Neural cell (in vitro differentiated cells): ENCODE data around the gene FURIN.

ENCODE experiments used
- EP300 ChIP-seq: fragments of 450-650 bp; conservative IDR thresholded peaks from 2 replicates; pipeline ENCODE4 v1.6.1; 2014; ENCODE audit warnings: antibody characterized with exemption, mild to moderate bottlenecking, moderate library complexity; ENCODE audit not compliant: poor library complexity, severe bottlenecking
- EZH2 ChIP-seq: fragments of 200-600, 300-800 bp; shearing (Covaris generic), sonication (generic); IDR thresholded peaks from 2 replicates; pipeline ENCODE4 v1.6.1; 2014; ENCODE audit warnings: antibody characterized with exemption, low read length, borderline replicate concordance, mild to moderate bottlenecking; ENCODE audit not compliant: insufficient read depth, poor library complexity, severe bottlenecking
- MXI1 ChIP-seq: fragments of 450-650 bp; conservative IDR thresholded peaks from 2 replicates; pipeline ENCODE4 v1.6.1; 2014; ENCODE audit warnings: antibody characterized with exemption, mild to moderate bottlenecking; ENCODE audit not compliant: poor library complexity, severe bottlenecking
- POLR2AphosphoS5 ChIP-seq: IDR thresholded peaks from 2 replicates; pipeline ENCODE4 v1.6.1; 2012
- RAD21 ChIP-seq: fragments of 450-650 bp; conservative IDR thresholded peaks from 2 replicates; pipeline ENCODE4 v1.6.1; 2014; ENCODE audit warnings: antibody characterized with exemption, mild to moderate bottlenecking, moderate library complexity
- SMC3 ChIP-seq: fragments of 450-650 bp; conservative IDR thresholded peaks from 2 replicates; pipeline ENCODE4 v1.6.1; 2014; ENCODE audit warnings: antibody characterized with exemption, mild to moderate bottlenecking, moderate library complexity; ENCODE audit not compliant: poor library complexity
- TAF1 ChIP-seq: IDR thresholded peaks from 2 replicates; pipeline ENCODE4 v1.6.1; 2012; ENCODE audit warnings: low read depth
- TF ChIP-seq, protein P1 (sequence below): fragments of 450-650 bp; IDR thresholded peaks from 2 replicates; pipeline ENCODE4 v1.5.1; 2014; ENCODE audit warnings: antibody characterized with exemption, mild to moderate bottlenecking, moderate library complexity; ENCODE audit not compliant: poor library complexity, severe bottlenecking
- TF ChIP-seq, protein P2 (sequence below): IDR thresholded peaks from 2 replicates; pipeline ENCODE4 v1.6.1; 2012; ENCODE audit warnings: borderline replicate concordance

DNA sequence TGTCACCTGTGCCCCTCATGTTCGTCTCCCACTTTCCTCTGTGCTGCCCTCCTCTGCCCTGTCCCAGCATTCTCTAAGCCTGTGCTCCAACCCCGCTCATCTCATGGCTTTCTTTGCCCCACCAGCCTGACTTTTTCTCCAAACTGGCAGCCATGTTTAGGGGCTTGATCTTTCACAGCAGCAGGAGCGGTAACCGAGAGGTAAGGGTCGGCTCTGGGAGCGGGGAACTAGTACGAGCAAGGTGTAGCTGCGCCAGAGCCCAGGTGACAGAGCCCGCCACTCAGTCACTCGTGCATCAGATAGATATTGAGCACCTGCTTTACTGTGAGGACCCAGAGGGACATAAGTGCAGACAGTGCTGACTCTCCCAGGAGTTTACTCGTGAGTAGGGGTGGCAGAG is 48.1 kb downstream of the FURIN start:
- TF ChIP-seq, protein P1, sequence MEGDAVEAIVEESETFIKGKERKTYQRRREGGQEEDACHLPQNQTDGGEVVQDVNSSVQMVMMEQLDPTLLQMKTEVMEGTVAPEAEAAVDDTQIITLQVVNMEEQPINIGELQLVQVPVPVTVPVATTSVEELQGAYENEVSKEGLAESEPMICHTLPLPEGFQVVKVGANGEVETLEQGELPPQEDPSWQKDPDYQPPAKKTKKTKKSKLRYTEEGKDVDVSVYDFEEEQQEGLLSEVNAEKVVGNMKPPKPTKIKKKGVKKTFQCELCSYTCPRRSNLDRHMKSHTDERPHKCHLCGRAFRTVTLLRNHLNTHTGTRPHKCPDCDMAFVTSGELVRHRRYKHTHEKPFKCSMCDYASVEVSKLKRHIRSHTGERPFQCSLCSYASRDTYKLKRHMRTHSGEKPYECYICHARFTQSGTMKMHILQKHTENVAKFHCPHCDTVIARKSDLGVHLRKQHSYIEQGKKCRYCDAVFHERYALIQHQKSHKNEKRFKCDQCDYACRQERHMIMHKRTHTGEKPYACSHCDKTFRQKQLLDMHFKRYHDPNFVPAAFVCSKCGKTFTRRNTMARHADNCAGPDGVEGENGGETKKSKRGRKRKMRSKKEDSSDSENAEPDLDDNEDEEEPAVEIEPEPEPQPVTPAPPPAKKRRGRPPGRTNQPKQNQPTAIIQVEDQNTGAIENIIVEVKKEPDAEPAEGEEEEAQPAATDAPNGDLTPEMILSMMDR, result no peak
- no peak for TF ChIP-seq TAF1
- no peak for TF ChIP-seq RAD21
- TF ChIP-seq POLR2AphosphoS5, result no peak
- no peak for TF ChIP-seq EP300
- no peak for TF ChIP-seq SMC3
- no peak for TF ChIP-seq MXI1
- TF ChIP-seq EZH2, result no peak
- TF ChIP-seq, protein P2, sequence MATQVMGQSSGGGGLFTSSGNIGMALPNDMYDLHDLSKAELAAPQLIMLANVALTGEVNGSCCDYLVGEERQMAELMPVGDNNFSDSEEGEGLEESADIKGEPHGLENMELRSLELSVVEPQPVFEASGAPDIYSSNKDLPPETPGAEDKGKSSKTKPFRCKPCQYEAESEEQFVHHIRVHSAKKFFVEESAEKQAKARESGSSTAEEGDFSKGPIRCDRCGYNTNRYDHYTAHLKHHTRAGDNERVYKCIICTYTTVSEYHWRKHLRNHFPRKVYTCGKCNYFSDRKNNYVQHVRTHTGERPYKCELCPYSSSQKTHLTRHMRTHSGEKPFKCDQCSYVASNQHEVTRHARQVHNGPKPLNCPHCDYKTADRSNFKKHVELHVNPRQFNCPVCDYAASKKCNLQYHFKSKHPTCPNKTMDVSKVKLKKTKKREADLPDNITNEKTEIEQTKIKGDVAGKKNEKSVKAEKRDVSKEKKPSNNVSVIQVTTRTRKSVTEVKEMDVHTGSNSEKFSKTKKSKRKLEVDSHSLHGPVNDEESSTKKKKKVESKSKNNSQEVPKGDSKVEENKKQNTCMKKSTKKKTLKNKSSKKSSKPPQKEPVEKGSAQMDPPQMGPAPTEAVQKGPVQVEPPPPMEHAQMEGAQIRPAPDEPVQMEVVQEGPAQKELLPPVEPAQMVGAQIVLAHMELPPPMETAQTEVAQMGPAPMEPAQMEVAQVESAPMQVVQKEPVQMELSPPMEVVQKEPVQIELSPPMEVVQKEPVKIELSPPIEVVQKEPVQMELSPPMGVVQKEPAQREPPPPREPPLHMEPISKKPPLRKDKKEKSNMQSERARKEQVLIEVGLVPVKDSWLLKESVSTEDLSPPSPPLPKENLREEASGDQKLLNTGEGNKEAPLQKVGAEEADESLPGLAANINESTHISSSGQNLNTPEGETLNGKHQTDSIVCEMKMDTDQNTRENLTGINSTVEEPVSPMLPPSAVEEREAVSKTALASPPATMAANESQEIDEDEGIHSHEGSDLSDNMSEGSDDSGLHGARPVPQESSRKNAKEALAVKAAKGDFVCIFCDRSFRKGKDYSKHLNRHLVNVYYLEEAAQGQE, result no peak
